Mesenteric fat pad (tissue), 1 donor: ENCODE measurements around the gene PGAP1. TPM values are rescaled to one million over a fixed set of nuclear protein-coding genes. Genes with fewer than 3 reads are reported as not detected.

Experiments used
- DNase-seq: peaks from one replicate; pipeline ENCODE4 v3.0.0-alpha.2; 2020; ENCODE audit warnings: low spot score
- total RNA-seq: library from RNA; stranded (reverse); fragmentation: NEBNext Ultra II Directional; extraction: Animal tissue kit (Norgen Biotek cat#: 25700); gene quantifications from one replicate; pipeline ENCODE4 v1.2.1, GENCODE V29; 2021
- donor health status: DM: yes; HTN: yes; CAD: no.

PGAP1 gene
- total RNA-seq, 1 donor from 2014 or later: 14.6 TPM

DNA sequence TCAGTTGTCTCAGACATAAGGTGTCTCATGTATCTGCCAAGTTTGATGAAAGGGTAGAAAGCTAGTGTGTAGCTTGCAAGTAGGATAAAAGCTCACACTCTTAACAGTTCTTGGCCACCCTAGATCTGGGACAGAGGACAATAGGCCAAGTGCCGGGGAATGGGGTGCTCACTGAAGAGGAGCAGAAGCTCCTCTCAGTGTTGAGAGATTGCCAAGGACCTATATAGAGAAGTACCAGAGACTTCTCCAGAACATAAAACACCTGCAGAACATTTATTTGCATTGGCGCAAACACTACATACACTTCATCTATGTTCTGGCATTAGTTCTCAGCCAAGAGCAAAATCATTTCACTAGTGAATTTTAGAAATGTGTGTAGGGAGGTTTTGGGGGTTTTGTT, 124.1 kb downstream of the PGAP1 start:
- no peak for DNase-seq

DNA sequence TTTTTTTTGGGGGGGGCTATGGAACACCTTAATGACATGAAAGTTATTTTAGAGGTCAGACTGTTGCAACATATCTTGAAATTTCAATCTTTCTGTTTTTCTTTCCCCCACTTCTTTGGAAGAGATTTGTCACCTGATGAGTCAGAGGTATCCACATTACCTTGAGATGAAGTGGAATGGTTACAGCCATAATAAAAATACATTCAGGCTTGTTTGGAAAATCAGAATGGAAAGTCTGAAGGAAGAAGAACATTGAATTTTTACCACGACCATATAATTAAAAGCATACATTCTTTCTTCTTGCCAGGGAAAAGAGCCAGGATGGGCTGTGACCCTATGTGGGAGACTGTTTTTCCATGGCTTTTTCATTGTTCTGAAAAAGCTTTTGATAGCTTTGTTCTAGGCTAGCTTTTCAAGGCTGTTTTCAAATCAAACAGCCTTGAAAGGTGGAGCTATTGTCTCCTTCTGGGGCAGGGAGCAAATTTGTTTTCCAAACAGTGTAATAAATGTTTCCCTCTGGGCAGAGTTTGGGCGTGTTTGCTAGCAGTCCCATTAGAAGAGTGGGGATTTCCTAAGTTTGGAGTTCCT, 124.7 kb downstream of the PGAP1 start:
- DNase-seq: no peak

GRCh38 chr2:196798980-196799379, 127.5 kb downstream of the PGAP1 start:
- no peak for DNase-seq

- no peak for DNase-seq
Measured at GRCh38 chr2:196792865-196793264, 133.6 kb downstream of the PGAP1 start.

DNA sequence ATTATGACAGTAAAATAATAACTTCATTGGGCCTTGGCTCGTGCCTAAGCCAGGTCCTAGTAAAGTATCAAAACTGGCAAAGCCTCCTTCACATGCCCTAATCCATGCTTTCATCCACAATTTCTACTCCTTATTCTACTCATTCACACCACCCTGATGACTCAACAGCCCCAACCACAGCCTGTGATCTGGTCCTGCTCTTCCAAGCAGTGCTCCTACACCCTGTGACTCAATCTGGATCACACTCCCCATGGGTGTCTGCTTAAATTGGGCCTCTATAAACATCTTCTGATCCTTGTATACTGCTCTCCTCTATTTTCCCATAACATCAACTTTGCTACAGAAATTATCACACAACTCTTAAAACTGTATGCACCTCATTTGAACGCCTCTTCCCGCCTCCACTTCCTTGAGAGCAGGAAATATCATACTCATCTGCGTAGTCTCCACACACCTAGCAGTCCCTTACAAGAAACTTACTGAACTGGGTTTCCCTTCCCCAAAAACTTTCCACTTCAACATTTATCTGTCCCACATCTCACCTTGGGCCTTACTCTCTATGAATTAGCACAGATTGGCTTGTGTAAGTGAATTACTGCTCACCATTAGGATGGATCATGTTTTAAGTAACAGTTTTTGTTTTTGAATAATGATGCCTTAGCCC, 142.9 kb downstream of the PGAP1 start:
- no peak for DNase-seq

Other genes with a start within 250 kb of the PGAP1 start
- gene GTF3C3, start 127.0 kb downstream of the PGAP1 start, total RNA-seq: 20.1 TPM
- 0.26 TPM for gene C2orf66, start 117.4 kb downstream of the PGAP1 start, total RNA-seq